HCT116 (cell line): ENCODE measurements around the gene BCAR1. TPM values are rescaled to one million over a fixed set of nuclear protein-coding genes. Genes with fewer than 3 reads are reported as not detected.

Experiments used
- ATAC-seq: fragments of 200-7000 bp; cut with Tn5 transposase; 2 replicates; pipeline ENCODE4 v1.9.1; 2020; ENCODE audit warnings: mild to moderate bottlenecking, moderate library complexity
- BruUV-seq: library from RNA; stranded (reverse); fragments of 400-500 nt; replicated peaks from 2 replicates; lab custom pipeline; 2021; lab: Mats Ljungman, UMichigan
- CTCF ChIA-PET: fragments of 300-600 bp; sonication (Branson Sonifier 250); formaldehyde crosslinking; loops from one replicate; lab custom pipeline; 2021; ENCODE audit warnings: antibody characterized with exemption; lab: Charles Lee
- POLR2A ChIA-PET: fragments of 300-600, 350-600 bp; sonication (Branson Sonifier 250); formaldehyde crosslinking; loops from one replicate; lab custom pipeline; 2021; ENCODE audit warnings: antibody characterized with exemption; lab: Charles Lee
- RAD21 ChIA-PET, 2 experiments: fragments of 300-600 bp; sonication (Branson Sonifier 250); formaldehyde crosslinking; loops; one replicate each; lab custom pipeline; 2023; ENCODE audit warnings: low total read pairs in 2 of 2; ENCODE audit not compliant: uncharacterized antibody in 2 of 2, unreplicated experiment in 2 of 2, low non-redundant PET in 1 of 2; lab: Charles Lee
- DNase-seq: peaks from one replicate; pipeline ENCODE4 v3.0.0-alpha.2; 2010; ENCODE audit warnings: low read depth, low spot score
- H2AFZ ChIP-seq: fragments of 200-600 bp; shearing (Covaris generic), sonication (generic); 2 replicates; pipeline ENCODE4 v1.6.1; 2017; ENCODE audit warnings: low read depth, mixed run types, mixed read lengths, antibody characterized with exemption, low read length; ENCODE audit not compliant: poor library complexity, severe bottlenecking
- H3K27ac ChIP-seq: 2 replicates; pipeline ENCODE4 v1.5.1; 2012; ENCODE audit warnings: low read depth, low read length
- H3K27me3 ChIP-seq: fragments of 200-600 bp; sonication (generic); 2 replicates; pipeline ENCODE4 v1.6.1; 2016; ENCODE audit warnings: mixed run types, low read length, mixed read lengths; ENCODE audit not compliant: insufficient read depth
- H3K36me3 ChIP-seq, 2 experiments: fragments of 200-500 bp in 1 of 2; fragments of 200-600 bp in 1 of 2; sonication (Bioruptor generic) in 1 of 2; sonication (generic) in 1 of 2; 2 replicates each; pipeline versions ENCODE4 v1.5.1 to v1.6.1; 2014 to 2016; ENCODE audit warnings: low read length in 2 of 2, inconsistent platforms in 1 of 2, mixed read lengths in 1 of 2, mixed run types in 1 of 2; ENCODE audit not compliant: insufficient read depth in 2 of 2, control insufficient read depth in 1 of 2
- H3K4me1 ChIP-seq, 2 experiments: fragments of 200-600 bp in 1 of 2; sonication (generic) in 1 of 2; 2 replicates each; pipeline versions ENCODE4 v1.5.1 to v1.6.1; 2012 to 2017; ENCODE audit warnings: low read length in 2 of 2, inconsistent platforms in 1 of 2, mild to moderate bottlenecking in 1 of 2, mixed read lengths in 1 of 2, mixed run types in 1 of 2, moderate library complexity in 1 of 2; ENCODE audit not compliant: insufficient read depth in 2 of 2, control insufficient read depth in 1 of 2
- H3K4me2 ChIP-seq: fragments of 200-600 bp; sonication (generic); 2 replicates; pipeline ENCODE4 v1.6.1; 2017; ENCODE audit warnings: mixed run types, low read length, mixed read lengths
- H3K4me3 ChIP-seq, 2 experiments: fragments of 200-600 bp in 1 of 2; sonication (generic) in 1 of 2; replicated peaks in 1 of 2; 2 replicates each; pipeline ENCODE4 v1.5.1; 2011 to 2016; ENCODE audit warnings: low read length in 2 of 2, control low read depth in 1 of 2, low read depth in 1 of 2, mild to moderate bottlenecking in 1 of 2, mixed read lengths in 1 of 2, mixed run types in 1 of 2
- H3K79me2 ChIP-seq: fragments of 200-600 bp; sonication (generic); 2 replicates; pipeline ENCODE4 v1.6.1; 2017; ENCODE audit warnings: mild to moderate bottlenecking, mixed run types, low read length, moderate library complexity, mixed read lengths; ENCODE audit not compliant: insufficient read depth
- H3K9ac ChIP-seq: fragments of 200-600 bp; sonication (generic); 2 replicates; pipeline ENCODE4 v1.6.1; 2016; ENCODE audit warnings: low read length, mixed read lengths
- H3K9me2 ChIP-seq: fragments of 200-600 bp; sonication (generic), shearing (Covaris generic); 2 replicates; pipeline ENCODE4 v1.6.1; 2017; ENCODE audit warnings: mixed run types, mild to moderate bottlenecking, moderate library complexity; ENCODE audit not compliant: insufficient read depth
- H3K9me3 ChIP-seq, 2 experiments: fragments of 200-500 bp in 1 of 2; fragments of 200-600 bp in 1 of 2; sonication (Bioruptor generic) in 1 of 2; sonication (generic) in 1 of 2; 2 replicates each; pipeline ENCODE4 v1.6.1; 2014 to 2017; ENCODE audit warnings: low read length in 2 of 2, mixed read lengths in 2 of 2, inconsistent platforms in 1 of 2, low read depth in 1 of 2, mild to moderate bottlenecking in 1 of 2, mixed run types in 1 of 2, moderate library complexity in 1 of 2; ENCODE audit not compliant: control insufficient read depth in 1 of 2, insufficient read depth in 1 of 2
- H4K20me1 ChIP-seq: fragments of 200-600 bp; sonication (generic), shearing (Covaris generic); 2 replicates; pipeline ENCODE4 v1.6.1; 2017; ENCODE audit warnings: mixed run types, mild to moderate bottlenecking, moderate library complexity; ENCODE audit not compliant: insufficient read depth
- ATF3 ChIP-seq: IDR thresholded peaks from 2 replicates; pipeline ENCODE4 v1.6.1; 2012
- CBX3 ChIP-seq: IDR thresholded peaks from 2 replicates; pipeline ENCODE4 v1.6.1; 2012; ENCODE audit warnings: low read depth
- CEBPB ChIP-seq: IDR thresholded peaks from 2 replicates; pipeline ENCODE4 v1.6.1; 2012; ENCODE audit warnings: low read depth
- CTCF ChIP-seq, 3 experiments: fragments of 200-600 bp in 1 of 3; sonication (generic) in 1 of 3; IDR thresholded peaks in 2 of 3; conservative IDR thresholded peaks in 1 of 3; 2 replicates each; pipeline ENCODE4 v1.5.1; 2012 to 2017; ENCODE audit warnings: low read depth in 2 of 3, low read length in 2 of 3, antibody characterized with exemption in 1 of 3, borderline replicate concordance in 1 of 3, control low read depth in 1 of 3, mild to moderate bottlenecking in 1 of 3, mixed read lengths in 1 of 3, mixed run types in 1 of 3, moderate library complexity in 1 of 3; ENCODE audit not compliant: insufficient read depth in 1 of 3
- EGR1 ChIP-seq: IDR thresholded peaks from 2 replicates; pipeline ENCODE4 v1.6.1; 2012; ENCODE audit warnings: low read depth
- ELF1 ChIP-seq: IDR thresholded peaks from 2 replicates; pipeline ENCODE4 v1.6.1; 2012; ENCODE audit warnings: low read depth, borderline replicate concordance
- EZH2 ChIP-seq: fragments of 200-600 bp; sonication (generic); IDR thresholded peaks from 2 replicates; pipeline ENCODE4 v1.6.1; 2017; ENCODE audit warnings: antibody characterized with exemption, mixed run types
- EZH2phosphoT487 ChIP-seq: fragments of 200-600 bp; IDR thresholded peaks from 2 replicates; pipeline ENCODE4 v1.6.1; 2018; ENCODE audit warnings: antibody characterized with exemption, borderline replicate concordance
- MAX ChIP-seq: IDR thresholded peaks from 2 replicates; pipeline ENCODE4 v1.6.1; 2012
- POLR2A ChIP-seq: IDR thresholded peaks from 2 replicates; pipeline ENCODE4 v1.7.0; 2011; ENCODE audit warnings: borderline replicate concordance; ENCODE audit not compliant: insufficient read depth, insufficient read length; ENCODE audit errors: extremely low read depth
- POLR2AphosphoS5 ChIP-seq: IDR thresholded peaks from 2 replicates; pipeline ENCODE4 v1.6.1; 2011; ENCODE audit warnings: mild to moderate bottlenecking, low read depth, low read length, moderate library complexity
- RAD21 ChIP-seq: IDR thresholded peaks from 2 replicates; pipeline ENCODE4 v1.6.1; 2012; ENCODE audit warnings: low read depth, mild to moderate bottlenecking
- REST ChIP-seq: IDR thresholded peaks from 2 replicates; pipeline ENCODE4 v1.6.1; 2012; ENCODE audit warnings: low read depth
- SIN3A ChIP-seq: IDR thresholded peaks from 2 replicates; pipeline ENCODE4 v1.6.1; 2012; ENCODE audit warnings: low read depth
- SRF ChIP-seq: IDR thresholded peaks from 2 replicates; pipeline ENCODE4 v1.6.1; 2012; ENCODE audit warnings: low read depth
- YY1 ChIP-seq: IDR thresholded peaks from 2 replicates; pipeline ENCODE4 v1.6.1; 2011; ENCODE audit warnings: low read length, low read depth, moderate library complexity, mild to moderate bottlenecking; ENCODE audit not compliant: insufficient replicate concordance; ENCODE audit errors: extremely low read depth
- ZBTB33 ChIP-seq: IDR thresholded peaks from 2 replicates; pipeline ENCODE4 v1.6.1; 2011; ENCODE audit warnings: mild to moderate bottlenecking, low read length, moderate library complexity; ENCODE audit not compliant: insufficient replicate concordance; ENCODE audit errors: extremely low read depth
- ZNF274 ChIP-seq: fragments of 200-500 bp; sonication (Bioruptor generic); IDR thresholded peaks from 2 replicates; pipeline ENCODE4 v1.6.1; 2014; ENCODE audit warnings: mild to moderate bottlenecking, low read depth, low read length, inconsistent platforms
- intact Hi-C: fragments of 100-400 bp; cut with micrococcal nuclease; formaldehyde crosslinking; loops from 2 replicates; pipeline ENCODE4 v1.10.0; 2022
- total RNA-seq: library from RNA; stranded (reverse); gene quantifications from one replicate; pipeline ENCODE4 v1.2.1, GENCODE V29; 2021; ENCODE audit not compliant: unreplicated experiment

BCAR1 gene
- total RNA-seq, 1 experiment from 2014 or later, result 49.6 TPM

- Histone ChIP-seq H3K27me3 (no peaks in the 10 kb centered on the region), H4K20me1 (no peaks in the 10 kb centered on the region), H3K4me1 (peaks cover 72 to 87% of the 10 kb centered on the region in 2 experiments), H3K4me2 (peak overlapping the region; percentile 85), H3K79me2 (peaks cover 80% of the 10 kb centered on the region), H3K9me2 (no peaks in the 10 kb centered on the region), H3K9ac (0 out of 2 replicates have a peak overlapping the region, but pooled peaks have one; percentile 91), H3K9me3 (no peaks in the 10 kb centered on the region), H3K36me3 (no peaks in the 10 kb centered on the region; a peak in 1 of 4 replicates), H3K27ac (peak overlapping the region; percentile 97; the same call in 1 of the 2 replicates)
- BruUV-seq, result no TSS peak
- POLR2A ChIA-PET, result interaction anchor here (2.1 kb wide), 1 partner anchor 57 kb away, joined by 5 read pairs; no protein-coding TSS in a partner anchor
- RAD21 ChIA-PET, result interaction anchor here in 1 of 2 experiments (0.9 kb wide), 1 partner anchor 56 kb away, joined by 3 read pairs; no protein-coding TSS in a partner anchor
- DNase-seq (no peak), ATAC-seq (no peak)
- intact Hi-C loops, result no loop called here
- TF ChIP-seq POLR2A (no peak), CEBPB (no peak), YY1 (no peak), ZNF274 (no peak), ATF3 (no peak), RAD21 (no peak), SRF (no peak), EGR1 (no peak), CBX3 (no peak), REST (no peak), CTCF (IDR thresholded peaks at IDR 0.05 in 2 of 3, conservative IDR thresholded peaks at IDR 0.05 in 1 of 3; ENCODE audit: borderline replicate concordance in 1 of 3, insufficient read depth in 1 of 3, low read depth in 2 of 3, low read length in 2 of 3) (no peak), ELF1 (no peak), SIN3A (no peak), ZBTB33 (no peak), EZH2phosphoT487 (no peak), POLR2AphosphoS5 (no peak), EZH2 (no peak), MAX (no peak)
- TF ChIP-seq, all 23 proteins: peak for 0
- CTCF ChIA-PET, result no interaction called here
- no peak overlapping the region for H3K4me3 ChIP-seq
- no peak overlapping the region for H2AFZ ChIP-seq
Measured at GRCh38 chr16:75248536-75249380, 2.7 kb downstream of the BCAR1 start.
